HCT116 (cell line): Measurements from ENCODE around the gene LPA. TPM values are rescaled to one million over a fixed set of nuclear protein-coding genes. Genes with fewer than 3 reads are reported as not detected.
"Not testable (repeated sequence)": the region's sequence is repeated elsewhere in the genome, so short reads cannot be mapped to it uniquely, and the experiment has no call there.

Experiments used
- ATAC-seq: fragments of 200-7000 bp; cut with Tn5 transposase; 2 replicates; pipeline ENCODE4 v1.9.1; 2020; ENCODE audit warnings: mild to moderate bottlenecking, moderate library complexity
- BruUV-seq: library from RNA; stranded (reverse); fragments of 400-500 nt; replicated peaks from 2 replicates; lab custom pipeline; 2021; lab: Mats Ljungman, UMichigan
- CTCF ChIA-PET: fragments of 300-600 bp; sonication (Branson Sonifier 250); formaldehyde crosslinking; loops from one replicate; lab custom pipeline; 2021; ENCODE audit warnings: antibody characterized with exemption; lab: Charles Lee
- POLR2A ChIA-PET: fragments of 300-600, 350-600 bp; sonication (Branson Sonifier 250); formaldehyde crosslinking; loops from one replicate; lab custom pipeline; 2021; ENCODE audit warnings: antibody characterized with exemption; lab: Charles Lee
- RAD21 ChIA-PET, 2 experiments: fragments of 300-600 bp; sonication (Branson Sonifier 250); formaldehyde crosslinking; loops; one replicate each; lab custom pipeline; 2023; ENCODE audit warnings: low total read pairs in 2 of 2; ENCODE audit not compliant: uncharacterized antibody in 2 of 2, unreplicated experiment in 2 of 2, low non-redundant PET in 1 of 2; lab: Charles Lee
- DNase-seq: peaks from one replicate; pipeline ENCODE4 v3.0.0-alpha.2; 2010; ENCODE audit warnings: low read depth, low spot score
- H2AFZ ChIP-seq: fragments of 200-600 bp; shearing (Covaris generic), sonication (generic); 2 replicates; pipeline ENCODE4 v1.6.1; 2017; ENCODE audit warnings: low read depth, mixed run types, mixed read lengths, antibody characterized with exemption, low read length; ENCODE audit not compliant: poor library complexity, severe bottlenecking
- H3K27ac ChIP-seq: 2 replicates; pipeline ENCODE4 v1.5.1; 2012; ENCODE audit warnings: low read depth, low read length
- H3K27me3 ChIP-seq: fragments of 200-600 bp; sonication (generic); 2 replicates; pipeline ENCODE4 v1.6.1; 2016; ENCODE audit warnings: mixed run types, low read length, mixed read lengths; ENCODE audit not compliant: insufficient read depth
- H3K36me3 ChIP-seq, 2 experiments: fragments of 200-500 bp in 1 of 2; fragments of 200-600 bp in 1 of 2; sonication (Bioruptor generic) in 1 of 2; sonication (generic) in 1 of 2; 2 replicates each; pipeline versions ENCODE4 v1.5.1 to v1.6.1; 2014 to 2016; ENCODE audit warnings: low read length in 2 of 2, inconsistent platforms in 1 of 2, mixed read lengths in 1 of 2, mixed run types in 1 of 2; ENCODE audit not compliant: insufficient read depth in 2 of 2, control insufficient read depth in 1 of 2
- H3K4me1 ChIP-seq, 2 experiments: fragments of 200-600 bp in 1 of 2; sonication (generic) in 1 of 2; 2 replicates each; pipeline versions ENCODE4 v1.5.1 to v1.6.1; 2012 to 2017; ENCODE audit warnings: low read length in 2 of 2, inconsistent platforms in 1 of 2, mild to moderate bottlenecking in 1 of 2, mixed read lengths in 1 of 2, mixed run types in 1 of 2, moderate library complexity in 1 of 2; ENCODE audit not compliant: insufficient read depth in 2 of 2, control insufficient read depth in 1 of 2
- H3K4me2 ChIP-seq: fragments of 200-600 bp; sonication (generic); 2 replicates; pipeline ENCODE4 v1.6.1; 2017; ENCODE audit warnings: mixed run types, low read length, mixed read lengths
- H3K4me3 ChIP-seq, 2 experiments: fragments of 200-600 bp in 1 of 2; sonication (generic) in 1 of 2; replicated peaks in 1 of 2; 2 replicates each; pipeline ENCODE4 v1.5.1; 2011 to 2016; ENCODE audit warnings: low read length in 2 of 2, control low read depth in 1 of 2, low read depth in 1 of 2, mild to moderate bottlenecking in 1 of 2, mixed read lengths in 1 of 2, mixed run types in 1 of 2
- H3K79me2 ChIP-seq: fragments of 200-600 bp; sonication (generic); 2 replicates; pipeline ENCODE4 v1.6.1; 2017; ENCODE audit warnings: mild to moderate bottlenecking, mixed run types, low read length, moderate library complexity, mixed read lengths; ENCODE audit not compliant: insufficient read depth
- H3K9ac ChIP-seq: fragments of 200-600 bp; sonication (generic); 2 replicates; pipeline ENCODE4 v1.6.1; 2016; ENCODE audit warnings: low read length, mixed read lengths
- H3K9me2 ChIP-seq: fragments of 200-600 bp; sonication (generic), shearing (Covaris generic); 2 replicates; pipeline ENCODE4 v1.6.1; 2017; ENCODE audit warnings: mixed run types, mild to moderate bottlenecking, moderate library complexity; ENCODE audit not compliant: insufficient read depth
- H3K9me3 ChIP-seq, 2 experiments: fragments of 200-500 bp in 1 of 2; fragments of 200-600 bp in 1 of 2; sonication (Bioruptor generic) in 1 of 2; sonication (generic) in 1 of 2; 2 replicates each; pipeline ENCODE4 v1.6.1; 2014 to 2017; ENCODE audit warnings: low read length in 2 of 2, mixed read lengths in 2 of 2, inconsistent platforms in 1 of 2, low read depth in 1 of 2, mild to moderate bottlenecking in 1 of 2, mixed run types in 1 of 2, moderate library complexity in 1 of 2; ENCODE audit not compliant: control insufficient read depth in 1 of 2, insufficient read depth in 1 of 2
- H4K20me1 ChIP-seq: fragments of 200-600 bp; sonication (generic), shearing (Covaris generic); 2 replicates; pipeline ENCODE4 v1.6.1; 2017; ENCODE audit warnings: mixed run types, mild to moderate bottlenecking, moderate library complexity; ENCODE audit not compliant: insufficient read depth
- CBX3 ChIP-seq: IDR thresholded peaks from 2 replicates; pipeline ENCODE4 v1.6.1; 2012; ENCODE audit warnings: low read depth
- TCF7L2 ChIP-seq: IDR thresholded peaks from 2 replicates; pipeline ENCODE4 v1.7.0; 2011; ENCODE audit warnings: borderline replicate concordance, inconsistent platforms; ENCODE audit not compliant: insufficient read depth, insufficient read length; ENCODE audit errors: extremely low read depth
- YY1 ChIP-seq: IDR thresholded peaks from 2 replicates; pipeline ENCODE4 v1.6.1; 2011; ENCODE audit warnings: low read length, low read depth, moderate library complexity, mild to moderate bottlenecking; ENCODE audit not compliant: insufficient replicate concordance; ENCODE audit errors: extremely low read depth
- intact Hi-C: fragments of 100-400 bp; cut with micrococcal nuclease; formaldehyde crosslinking; loops from 2 replicates; pipeline ENCODE4 v1.10.0; 2022
- total RNA-seq: library from RNA; stranded (reverse); gene quantifications from one replicate; pipeline ENCODE4 v1.2.1, GENCODE V29; 2021; ENCODE audit not compliant: unreplicated experiment
- TF ChIP-seq, protein P1 (sequence below), 3 experiments: fragments of 200-600 bp in 1 of 3; sonication (generic) in 1 of 3; IDR thresholded peaks in 2 of 3; conservative IDR thresholded peaks in 1 of 3; 2 replicates each; pipeline ENCODE4 v1.5.1; 2012 to 2017; ENCODE audit warnings: low read depth in 2 of 3, low read length in 2 of 3, antibody characterized with exemption in 1 of 3, borderline replicate concordance in 1 of 3, control low read depth in 1 of 3, mild to moderate bottlenecking in 1 of 3, mixed read lengths in 1 of 3, mixed run types in 1 of 3, moderate library complexity in 1 of 3; ENCODE audit not compliant: insufficient read depth in 1 of 3

The LPA gene
- total RNA-seq, 1 experiment from 2014 or later, result not detected

DNA sequence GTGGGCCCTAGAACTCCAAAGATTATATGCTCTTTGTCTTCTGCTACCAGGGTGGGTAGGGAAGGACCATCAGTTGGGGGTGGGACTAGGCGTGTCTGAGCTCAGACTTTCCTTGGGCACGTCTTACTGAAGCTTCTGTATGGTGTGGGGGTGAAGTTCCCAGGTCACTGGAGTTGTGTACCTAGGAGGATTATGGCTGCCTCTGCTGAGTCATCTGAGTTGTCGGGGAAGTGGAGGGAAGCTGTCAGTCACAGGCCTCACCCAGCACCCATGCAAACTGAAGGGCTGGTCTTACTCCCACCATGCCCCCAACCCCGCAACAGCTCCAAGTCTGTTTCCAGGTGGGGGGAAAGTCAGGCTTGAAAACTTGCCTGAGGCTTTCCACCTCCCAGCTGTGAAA, 90.1 kb downstream of the LPA start:
- Histone ChIP-seq H3K79me2 (no peaks in the 10 kb centered on the region), H3K9me2 (no peaks in the 10 kb centered on the region), H3K27me3 (no peaks in the 10 kb centered on the region), H2AFZ (no peak overlapping the region), H3K9ac (no peak overlapping the region), H3K4me2 (no peak overlapping the region), H3K9me3 (no peaks in the 10 kb centered on the region), H3K27ac (no peak overlapping the region), H3K4me3 (no peak overlapping the region), H4K20me1 (no peaks in the 10 kb centered on the region), H3K4me1 (no peaks in the 10 kb centered on the region), H3K36me3 (no peaks in the 10 kb centered on the region)
- intact Hi-C loops, result no loop called here
- DNase-seq, result no peak
- TF ChIP-seq CBX3, result no peak
- TF ChIP-seq, protein P1, sequence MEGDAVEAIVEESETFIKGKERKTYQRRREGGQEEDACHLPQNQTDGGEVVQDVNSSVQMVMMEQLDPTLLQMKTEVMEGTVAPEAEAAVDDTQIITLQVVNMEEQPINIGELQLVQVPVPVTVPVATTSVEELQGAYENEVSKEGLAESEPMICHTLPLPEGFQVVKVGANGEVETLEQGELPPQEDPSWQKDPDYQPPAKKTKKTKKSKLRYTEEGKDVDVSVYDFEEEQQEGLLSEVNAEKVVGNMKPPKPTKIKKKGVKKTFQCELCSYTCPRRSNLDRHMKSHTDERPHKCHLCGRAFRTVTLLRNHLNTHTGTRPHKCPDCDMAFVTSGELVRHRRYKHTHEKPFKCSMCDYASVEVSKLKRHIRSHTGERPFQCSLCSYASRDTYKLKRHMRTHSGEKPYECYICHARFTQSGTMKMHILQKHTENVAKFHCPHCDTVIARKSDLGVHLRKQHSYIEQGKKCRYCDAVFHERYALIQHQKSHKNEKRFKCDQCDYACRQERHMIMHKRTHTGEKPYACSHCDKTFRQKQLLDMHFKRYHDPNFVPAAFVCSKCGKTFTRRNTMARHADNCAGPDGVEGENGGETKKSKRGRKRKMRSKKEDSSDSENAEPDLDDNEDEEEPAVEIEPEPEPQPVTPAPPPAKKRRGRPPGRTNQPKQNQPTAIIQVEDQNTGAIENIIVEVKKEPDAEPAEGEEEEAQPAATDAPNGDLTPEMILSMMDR (IDR thresholded peaks at IDR 0.05 in 2 of 3, conservative IDR thresholded peaks at IDR 0.05 in 1 of 3; ENCODE audit: borderline replicate concordance in 1 of 3, insufficient read depth in 1 of 3, low read depth in 2 of 3, low read length in 2 of 3), result no peak
- TF ChIP-seq YY1, result no peak
- no peak for TF ChIP-seq TCF7L2
- BruUV-seq, result no TSS peak
- RAD21 ChIA-PET, result interaction anchor here in 1 of 2 experiments (0.9 kb wide), 1 partner anchor 15 kb away, joined by 3 read pairs; no protein-coding TSS in a partner anchor
- ATAC-seq, result no peak
- CTCF ChIA-PET, result no interaction called here
- POLR2A ChIA-PET, result no interaction called here

DNA sequence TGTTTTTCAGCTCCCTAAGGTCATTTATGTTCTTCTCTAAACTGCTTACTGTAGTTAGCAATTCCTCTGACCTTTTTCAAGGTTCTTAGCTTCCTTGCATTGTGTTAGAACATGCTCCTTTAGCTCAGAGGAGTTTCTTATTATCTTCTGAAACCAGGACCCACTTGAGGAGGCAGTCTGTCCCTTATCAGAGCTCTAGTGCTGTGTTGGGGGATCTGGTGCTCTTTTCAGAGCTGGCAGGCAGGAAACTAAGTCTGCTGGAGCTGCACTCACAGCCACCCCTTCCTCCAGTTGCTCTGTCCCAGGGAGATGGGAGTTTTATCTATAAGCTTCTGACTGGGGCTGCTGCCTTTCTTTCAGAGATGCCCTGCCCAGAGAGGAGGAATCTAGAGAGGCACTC, 92.9 kb downstream of the LPA start:
- H3K9me2 ChIP-seq, H3K36me3 ChIP-seq, H3K79me2 ChIP-seq, H3K4me1 ChIP-seq, BruUV-seq, DNase-seq, H3K4me3 ChIP-seq, intact Hi-C loops, H2AFZ ChIP-seq, H3K4me2 ChIP-seq, H3K9me3 ChIP-seq, H3K9ac ChIP-seq, H3K27ac ChIP-seq, RAD21 ChIA-PET, ATAC-seq, CTCF ChIA-PET, POLR2A ChIA-PET, H4K20me1 ChIP-seq, H3K27me3 ChIP-seq: not testable (repeated sequence)
